HCT116 (cell line): ENCODE data around the gene UBE2H. TPM values are rescaled to one million over a fixed set of nuclear protein-coding genes. Genes with fewer than 3 reads are reported as not detected.

ENCODE experiments used
- ATAC-seq: fragments of 200-7000 bp; cut with Tn5 transposase; 2 replicates; pipeline ENCODE4 v1.9.1; 2020; ENCODE audit warnings: mild to moderate bottlenecking, moderate library complexity
- BruUV-seq: library from RNA; stranded (reverse); fragments of 400-500 nt; replicated peaks from 2 replicates; lab custom pipeline; 2021; lab: Mats Ljungman, UMichigan
- CTCF ChIA-PET: fragments of 300-600 bp; sonication (Branson Sonifier 250); formaldehyde crosslinking; loops from one replicate; lab custom pipeline; 2021; ENCODE audit warnings: antibody characterized with exemption; lab: Charles Lee
- POLR2A ChIA-PET: fragments of 300-600, 350-600 bp; sonication (Branson Sonifier 250); formaldehyde crosslinking; loops from one replicate; lab custom pipeline; 2021; ENCODE audit warnings: antibody characterized with exemption; lab: Charles Lee
- RAD21 ChIA-PET, 2 experiments: fragments of 300-600 bp; sonication (Branson Sonifier 250); formaldehyde crosslinking; loops; one replicate each; lab custom pipeline; 2023; ENCODE audit warnings: low total read pairs in 2 of 2; ENCODE audit not compliant: uncharacterized antibody in 2 of 2, unreplicated experiment in 2 of 2, low non-redundant PET in 1 of 2; lab: Charles Lee
- DNase-seq: peaks from one replicate; pipeline ENCODE4 v3.0.0-alpha.2; 2010; ENCODE audit warnings: low read depth, low spot score
- H2AFZ ChIP-seq: fragments of 200-600 bp; shearing (Covaris generic), sonication (generic); 2 replicates; pipeline ENCODE4 v1.6.1; 2017; ENCODE audit warnings: low read depth, mixed run types, mixed read lengths, antibody characterized with exemption, low read length; ENCODE audit not compliant: poor library complexity, severe bottlenecking
- H3K27ac ChIP-seq: 2 replicates; pipeline ENCODE4 v1.5.1; 2012; ENCODE audit warnings: low read depth, low read length
- H3K27me3 ChIP-seq: fragments of 200-600 bp; sonication (generic); 2 replicates; pipeline ENCODE4 v1.6.1; 2016; ENCODE audit warnings: mixed run types, low read length, mixed read lengths; ENCODE audit not compliant: insufficient read depth
- H3K36me3 ChIP-seq, 2 experiments: fragments of 200-500 bp in 1 of 2; fragments of 200-600 bp in 1 of 2; sonication (Bioruptor generic) in 1 of 2; sonication (generic) in 1 of 2; 2 replicates each; pipeline versions ENCODE4 v1.5.1 to v1.6.1; 2014 to 2016; ENCODE audit warnings: low read length in 2 of 2, inconsistent platforms in 1 of 2, mixed read lengths in 1 of 2, mixed run types in 1 of 2; ENCODE audit not compliant: insufficient read depth in 2 of 2, control insufficient read depth in 1 of 2
- H3K4me1 ChIP-seq, 2 experiments: fragments of 200-600 bp in 1 of 2; sonication (generic) in 1 of 2; 2 replicates each; pipeline versions ENCODE4 v1.5.1 to v1.6.1; 2012 to 2017; ENCODE audit warnings: low read length in 2 of 2, inconsistent platforms in 1 of 2, mild to moderate bottlenecking in 1 of 2, mixed read lengths in 1 of 2, mixed run types in 1 of 2, moderate library complexity in 1 of 2; ENCODE audit not compliant: insufficient read depth in 2 of 2, control insufficient read depth in 1 of 2
- H3K4me2 ChIP-seq: fragments of 200-600 bp; sonication (generic); 2 replicates; pipeline ENCODE4 v1.6.1; 2017; ENCODE audit warnings: mixed run types, low read length, mixed read lengths
- H3K4me3 ChIP-seq, 2 experiments: fragments of 200-600 bp in 1 of 2; sonication (generic) in 1 of 2; replicated peaks in 1 of 2; 2 replicates each; pipeline ENCODE4 v1.5.1; 2011 to 2016; ENCODE audit warnings: low read length in 2 of 2, control low read depth in 1 of 2, low read depth in 1 of 2, mild to moderate bottlenecking in 1 of 2, mixed read lengths in 1 of 2, mixed run types in 1 of 2
- H3K79me2 ChIP-seq: fragments of 200-600 bp; sonication (generic); 2 replicates; pipeline ENCODE4 v1.6.1; 2017; ENCODE audit warnings: mild to moderate bottlenecking, mixed run types, low read length, moderate library complexity, mixed read lengths; ENCODE audit not compliant: insufficient read depth
- H3K9ac ChIP-seq: fragments of 200-600 bp; sonication (generic); 2 replicates; pipeline ENCODE4 v1.6.1; 2016; ENCODE audit warnings: low read length, mixed read lengths
- H3K9me2 ChIP-seq: fragments of 200-600 bp; sonication (generic), shearing (Covaris generic); 2 replicates; pipeline ENCODE4 v1.6.1; 2017; ENCODE audit warnings: mixed run types, mild to moderate bottlenecking, moderate library complexity; ENCODE audit not compliant: insufficient read depth
- H3K9me3 ChIP-seq, 2 experiments: fragments of 200-500 bp in 1 of 2; fragments of 200-600 bp in 1 of 2; sonication (Bioruptor generic) in 1 of 2; sonication (generic) in 1 of 2; 2 replicates each; pipeline ENCODE4 v1.6.1; 2014 to 2017; ENCODE audit warnings: low read length in 2 of 2, mixed read lengths in 2 of 2, inconsistent platforms in 1 of 2, low read depth in 1 of 2, mild to moderate bottlenecking in 1 of 2, mixed run types in 1 of 2, moderate library complexity in 1 of 2; ENCODE audit not compliant: control insufficient read depth in 1 of 2, insufficient read depth in 1 of 2
- H4K20me1 ChIP-seq: fragments of 200-600 bp; sonication (generic), shearing (Covaris generic); 2 replicates; pipeline ENCODE4 v1.6.1; 2017; ENCODE audit warnings: mixed run types, mild to moderate bottlenecking, moderate library complexity; ENCODE audit not compliant: insufficient read depth
- CBX3 ChIP-seq: IDR thresholded peaks from 2 replicates; pipeline ENCODE4 v1.6.1; 2012; ENCODE audit warnings: low read depth
- CEBPB ChIP-seq: IDR thresholded peaks from 2 replicates; pipeline ENCODE4 v1.6.1; 2012; ENCODE audit warnings: low read depth
- EGR1 ChIP-seq: IDR thresholded peaks from 2 replicates; pipeline ENCODE4 v1.6.1; 2012; ENCODE audit warnings: low read depth
- ELF1 ChIP-seq: IDR thresholded peaks from 2 replicates; pipeline ENCODE4 v1.6.1; 2012; ENCODE audit warnings: low read depth, borderline replicate concordance
- EZH2 ChIP-seq: fragments of 200-600 bp; sonication (generic); IDR thresholded peaks from 2 replicates; pipeline ENCODE4 v1.6.1; 2017; ENCODE audit warnings: antibody characterized with exemption, mixed run types
- EZH2phosphoT487 ChIP-seq: fragments of 200-600 bp; IDR thresholded peaks from 2 replicates; pipeline ENCODE4 v1.6.1; 2018; ENCODE audit warnings: antibody characterized with exemption, borderline replicate concordance
- FOSL1 ChIP-seq: IDR thresholded peaks from 2 replicates; pipeline ENCODE4 v1.6.1; 2012; ENCODE audit warnings: low read depth
- JUND ChIP-seq: IDR thresholded peaks from 2 replicates; pipeline ENCODE4 v1.6.1; 2012
- POLR2A ChIP-seq: IDR thresholded peaks from 2 replicates; pipeline ENCODE4 v1.7.0; 2011; ENCODE audit warnings: borderline replicate concordance; ENCODE audit not compliant: insufficient read depth, insufficient read length; ENCODE audit errors: extremely low read depth
- POLR2AphosphoS5 ChIP-seq: IDR thresholded peaks from 2 replicates; pipeline ENCODE4 v1.6.1; 2011; ENCODE audit warnings: mild to moderate bottlenecking, low read depth, low read length, moderate library complexity
- RAD21 ChIP-seq: IDR thresholded peaks from 2 replicates; pipeline ENCODE4 v1.6.1; 2012; ENCODE audit warnings: low read depth, mild to moderate bottlenecking
- SIN3A ChIP-seq: IDR thresholded peaks from 2 replicates; pipeline ENCODE4 v1.6.1; 2012; ENCODE audit warnings: low read depth
- SP1 ChIP-seq: IDR thresholded peaks from 2 replicates; pipeline ENCODE4 v1.6.1; 2012; ENCODE audit warnings: low read depth
- SRF ChIP-seq: IDR thresholded peaks from 2 replicates; pipeline ENCODE4 v1.6.1; 2012; ENCODE audit warnings: low read depth
- ZFX ChIP-seq: fragments of 450-650 bp; IDR thresholded peaks from 2 replicates; pipeline ENCODE4 v1.6.1; 2017
- ZNF274 ChIP-seq: fragments of 200-500 bp; sonication (Bioruptor generic); IDR thresholded peaks from 2 replicates; pipeline ENCODE4 v1.6.1; 2014; ENCODE audit warnings: mild to moderate bottlenecking, low read depth, low read length, inconsistent platforms
- intact Hi-C: fragments of 100-400 bp; cut with micrococcal nuclease; formaldehyde crosslinking; loops from 2 replicates; pipeline ENCODE4 v1.10.0; 2022
- total RNA-seq: library from RNA; stranded (reverse); gene quantifications from one replicate; pipeline ENCODE4 v1.2.1, GENCODE V29; 2021; ENCODE audit not compliant: unreplicated experiment
- TF ChIP-seq, protein P1 (sequence below): IDR thresholded peaks from 2 replicates; pipeline ENCODE4 v1.6.1; 2012
- TF ChIP-seq, protein P2 (sequence below), 3 experiments: fragments of 200-600 bp in 1 of 3; sonication (generic) in 1 of 3; IDR thresholded peaks in 2 of 3; conservative IDR thresholded peaks in 1 of 3; 2 replicates each; pipeline ENCODE4 v1.5.1; 2012 to 2017; ENCODE audit warnings: low read depth in 2 of 3, low read length in 2 of 3, antibody characterized with exemption in 1 of 3, borderline replicate concordance in 1 of 3, control low read depth in 1 of 3, mild to moderate bottlenecking in 1 of 3, mixed read lengths in 1 of 3, mixed run types in 1 of 3, moderate library complexity in 1 of 3; ENCODE audit not compliant: insufficient read depth in 1 of 3
- TF ChIP-seq, protein P3 (sequence below): IDR thresholded peaks from 2 replicates; pipeline ENCODE4 v1.6.1; 2012
- TF ChIP-seq, protein P4 (sequence below): IDR thresholded peaks from 2 replicates; pipeline ENCODE4 v1.6.1; 2012; ENCODE audit warnings: low read depth

UBE2H gene
- total RNA-seq, 1 experiment from 2014 or later, result 117 TPM

DNA sequence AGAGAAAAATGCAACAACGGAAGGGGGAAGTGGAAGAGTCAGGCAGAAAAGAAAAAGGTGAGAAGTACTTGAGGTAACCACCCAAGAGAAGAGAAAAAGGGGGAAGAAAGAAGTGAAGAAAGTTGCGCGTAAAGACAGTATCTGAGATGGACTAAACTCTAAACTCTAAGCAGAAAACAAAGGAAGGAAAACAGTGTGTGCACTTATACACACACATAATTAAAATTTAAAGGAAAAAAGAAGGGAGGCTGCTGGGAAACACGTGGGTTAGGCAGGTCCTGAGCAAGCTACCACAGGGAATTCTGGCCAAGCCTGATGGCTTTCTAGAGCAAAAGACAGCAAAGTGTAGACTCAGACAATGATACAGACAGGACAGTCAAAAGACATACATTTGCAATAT, 78.0 kb downstream of the UBE2H start:
- intact Hi-C loops, result no loop called here
- no peak overlapping the region for H2AFZ ChIP-seq
- no peaks in the 10 kb centered on the region for H3K9me3 ChIP-seq
- ChIA-PET CTCF (no interaction called here), POLR2A (no interaction called here), RAD21 (no interaction called here)
- ATAC-seq (no peak; the same call in 1 of the 2 replicates), DNase-seq (no peak)
- peaks cover 53% of the 10 kb centered on the region for H3K79me2 ChIP-seq
- TF ChIP-seq EZH2phosphoT487, result no peak
- TF ChIP-seq JUND, result no peak
- TF ChIP-seq POLR2A, result no peak
- TF ChIP-seq, protein P1, sequence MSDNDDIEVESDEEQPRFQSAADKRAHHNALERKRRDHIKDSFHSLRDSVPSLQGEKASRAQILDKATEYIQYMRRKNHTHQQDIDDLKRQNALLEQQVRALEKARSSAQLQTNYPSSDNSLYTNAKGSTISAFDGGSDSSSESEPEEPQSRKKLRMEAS, result no peak
- TF ChIP-seq, protein P2, sequence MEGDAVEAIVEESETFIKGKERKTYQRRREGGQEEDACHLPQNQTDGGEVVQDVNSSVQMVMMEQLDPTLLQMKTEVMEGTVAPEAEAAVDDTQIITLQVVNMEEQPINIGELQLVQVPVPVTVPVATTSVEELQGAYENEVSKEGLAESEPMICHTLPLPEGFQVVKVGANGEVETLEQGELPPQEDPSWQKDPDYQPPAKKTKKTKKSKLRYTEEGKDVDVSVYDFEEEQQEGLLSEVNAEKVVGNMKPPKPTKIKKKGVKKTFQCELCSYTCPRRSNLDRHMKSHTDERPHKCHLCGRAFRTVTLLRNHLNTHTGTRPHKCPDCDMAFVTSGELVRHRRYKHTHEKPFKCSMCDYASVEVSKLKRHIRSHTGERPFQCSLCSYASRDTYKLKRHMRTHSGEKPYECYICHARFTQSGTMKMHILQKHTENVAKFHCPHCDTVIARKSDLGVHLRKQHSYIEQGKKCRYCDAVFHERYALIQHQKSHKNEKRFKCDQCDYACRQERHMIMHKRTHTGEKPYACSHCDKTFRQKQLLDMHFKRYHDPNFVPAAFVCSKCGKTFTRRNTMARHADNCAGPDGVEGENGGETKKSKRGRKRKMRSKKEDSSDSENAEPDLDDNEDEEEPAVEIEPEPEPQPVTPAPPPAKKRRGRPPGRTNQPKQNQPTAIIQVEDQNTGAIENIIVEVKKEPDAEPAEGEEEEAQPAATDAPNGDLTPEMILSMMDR (IDR thresholded peaks at IDR 0.05 in 2 of 3, conservative IDR thresholded peaks at IDR 0.05 in 1 of 3; ENCODE audit: borderline replicate concordance in 1 of 3, insufficient read depth in 1 of 3, low read depth in 2 of 3, low read length in 2 of 3), result no peak
- TF ChIP-seq POLR2AphosphoS5, result no peak
- no peak for TF ChIP-seq CEBPB
- TF ChIP-seq SRF, result no peak
- TF ChIP-seq ELF1, result no peak
- no peak for TF ChIP-seq FOSL1
- TF ChIP-seq EGR1, result no peak
- no peak for TF ChIP-seq EZH2
- TF ChIP-seq SIN3A, result no peak
- TF ChIP-seq, protein P3, sequence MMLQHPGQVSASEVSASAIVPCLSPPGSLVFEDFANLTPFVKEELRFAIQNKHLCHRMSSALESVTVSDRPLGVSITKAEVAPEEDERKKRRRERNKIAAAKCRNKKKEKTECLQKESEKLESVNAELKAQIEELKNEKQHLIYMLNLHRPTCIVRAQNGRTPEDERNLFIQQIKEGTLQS, result no peak
- TF ChIP-seq, protein P4, sequence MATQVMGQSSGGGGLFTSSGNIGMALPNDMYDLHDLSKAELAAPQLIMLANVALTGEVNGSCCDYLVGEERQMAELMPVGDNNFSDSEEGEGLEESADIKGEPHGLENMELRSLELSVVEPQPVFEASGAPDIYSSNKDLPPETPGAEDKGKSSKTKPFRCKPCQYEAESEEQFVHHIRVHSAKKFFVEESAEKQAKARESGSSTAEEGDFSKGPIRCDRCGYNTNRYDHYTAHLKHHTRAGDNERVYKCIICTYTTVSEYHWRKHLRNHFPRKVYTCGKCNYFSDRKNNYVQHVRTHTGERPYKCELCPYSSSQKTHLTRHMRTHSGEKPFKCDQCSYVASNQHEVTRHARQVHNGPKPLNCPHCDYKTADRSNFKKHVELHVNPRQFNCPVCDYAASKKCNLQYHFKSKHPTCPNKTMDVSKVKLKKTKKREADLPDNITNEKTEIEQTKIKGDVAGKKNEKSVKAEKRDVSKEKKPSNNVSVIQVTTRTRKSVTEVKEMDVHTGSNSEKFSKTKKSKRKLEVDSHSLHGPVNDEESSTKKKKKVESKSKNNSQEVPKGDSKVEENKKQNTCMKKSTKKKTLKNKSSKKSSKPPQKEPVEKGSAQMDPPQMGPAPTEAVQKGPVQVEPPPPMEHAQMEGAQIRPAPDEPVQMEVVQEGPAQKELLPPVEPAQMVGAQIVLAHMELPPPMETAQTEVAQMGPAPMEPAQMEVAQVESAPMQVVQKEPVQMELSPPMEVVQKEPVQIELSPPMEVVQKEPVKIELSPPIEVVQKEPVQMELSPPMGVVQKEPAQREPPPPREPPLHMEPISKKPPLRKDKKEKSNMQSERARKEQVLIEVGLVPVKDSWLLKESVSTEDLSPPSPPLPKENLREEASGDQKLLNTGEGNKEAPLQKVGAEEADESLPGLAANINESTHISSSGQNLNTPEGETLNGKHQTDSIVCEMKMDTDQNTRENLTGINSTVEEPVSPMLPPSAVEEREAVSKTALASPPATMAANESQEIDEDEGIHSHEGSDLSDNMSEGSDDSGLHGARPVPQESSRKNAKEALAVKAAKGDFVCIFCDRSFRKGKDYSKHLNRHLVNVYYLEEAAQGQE, result no peak
- TF ChIP-seq SP1, result no peak
- no peak for TF ChIP-seq ZNF274
- TF ChIP-seq RAD21, result no peak
- no peak for TF ChIP-seq ZFX
- TF ChIP-seq CBX3, result no peak
- H3K4me2 ChIP-seq, result 0 out of 2 replicates have a peak overlapping the region, but pooled peaks have one; percentile 64
- H3K9me2 ChIP-seq, result no peaks in the 10 kb centered on the region
- H3K4me3 ChIP-seq, result no peak overlapping the region
- H3K9ac ChIP-seq, result no peak overlapping the region
- H3K36me3 ChIP-seq, result peaks cover 0 to 5% of the 10 kb centered on the region in 2 experiments; a peak in 2 of 4 replicates
- no peaks in the 10 kb centered on the region for H3K27me3 ChIP-seq
- no peaks in the 10 kb centered on the region for H4K20me1 ChIP-seq
- peaks cover 50 to 54% of the 10 kb centered on the region in 2 experiments for H3K4me1 ChIP-seq
- peak overlapping the region; percentile 71; the same call in 1 of the 2 replicates for H3K27ac ChIP-seq
- BruUV-seq, result no TSS peak
